Transverse colon (tissue), 4 donors: ENCODE data around the gene ABCC2.

Experiments used
- CTCF ChIP-seq, 5 experiments: fragments of 200-600 bp in 3 of 5; fragments of 450-650 bp in 2 of 5; sonication (generic) in 3 of 5; IDR thresholded peaks; 1 replicate in 2 of 5; 2 replicates in 3 of 5; pipeline ENCODE4 v1.5.1; 2016 to 2017; ENCODE audit warnings: antibody characterized with exemption in 5 of 5, inconsistent platforms in 3 of 5, mild to moderate bottlenecking in 2 of 5, moderate library complexity in 1 of 5
- EP300 ChIP-seq: sonication (generic); formaldehyde crosslinking; IDR thresholded peaks from one replicate; pipeline ENCODE4 v1.6.1; 2017; ENCODE audit warnings: antibody characterized with exemption, low read depth
- POLR2A ChIP-seq: fragments of 450-650 bp; IDR thresholded peaks from one replicate; pipeline ENCODE4 v1.6.1; 2016; ENCODE audit warnings: antibody characterized with exemption, mild to moderate bottlenecking, moderate library complexity
- POLR2AphosphoS5 ChIP-seq, 3 donors: sonication (generic); formaldehyde crosslinking; IDR thresholded peaks; one replicate each; pipeline ENCODE4 v1.6.1; 2016; ENCODE audit warnings: antibody characterized with exemption in 3 of 3

- TF ChIP-seq POLR2A (no peak), CTCF (IDR thresholded peaks at IDR 0.05) (no peak), EP300 (no peak), POLR2AphosphoS5 (IDR thresholded peaks at IDR 0.05) (no peak)
Observed at GRCh38 chr10:99799613-99800012, 17.2 kb downstream of the ABCC2 start.
